Measurements from ENCODE around the gene NKAIN4.
"Not testable (repeated sequence)": the region's sequence is repeated elsewhere in the genome, so short reads cannot be mapped to it uniquely, and the experiment has no call there.

The NKAIN4 gene

DNA sequence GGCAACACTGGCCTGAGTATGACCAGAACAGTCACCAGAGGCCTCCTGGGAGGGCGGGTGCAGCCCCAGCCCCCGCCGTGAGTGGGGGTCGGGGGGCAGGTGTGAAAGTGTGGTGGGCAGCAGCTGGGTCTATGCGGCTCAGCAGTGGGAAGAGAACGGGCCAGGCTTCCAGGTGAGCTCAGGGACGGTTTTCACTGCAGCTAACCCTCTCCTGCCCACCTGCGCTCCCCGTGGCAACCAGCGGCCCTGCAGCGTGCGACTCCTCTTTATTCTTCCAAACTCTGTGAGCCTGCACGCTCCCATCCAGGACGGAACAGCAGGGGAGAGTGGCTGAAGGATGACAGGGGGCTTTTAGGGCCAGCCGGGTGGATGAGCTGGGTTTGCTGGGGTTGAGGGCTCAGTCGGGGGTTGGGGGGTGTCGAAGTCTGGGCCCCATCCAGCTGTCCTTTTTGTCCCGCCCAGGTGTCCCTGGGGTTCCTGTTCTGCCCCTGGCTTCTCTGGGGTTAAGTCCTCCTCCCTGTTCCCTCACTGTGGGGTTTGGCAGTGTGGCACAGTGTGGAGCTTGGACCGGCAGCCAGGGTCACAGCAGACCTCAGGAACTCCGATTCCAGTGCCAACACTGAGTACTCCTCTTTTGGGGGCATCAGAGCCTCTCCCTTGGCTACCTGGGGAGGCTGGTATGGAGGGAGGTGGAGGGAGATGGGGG, 19.4 kb downstream of the NKAIN4 start:
- no peak for DNase-seq

DNA sequence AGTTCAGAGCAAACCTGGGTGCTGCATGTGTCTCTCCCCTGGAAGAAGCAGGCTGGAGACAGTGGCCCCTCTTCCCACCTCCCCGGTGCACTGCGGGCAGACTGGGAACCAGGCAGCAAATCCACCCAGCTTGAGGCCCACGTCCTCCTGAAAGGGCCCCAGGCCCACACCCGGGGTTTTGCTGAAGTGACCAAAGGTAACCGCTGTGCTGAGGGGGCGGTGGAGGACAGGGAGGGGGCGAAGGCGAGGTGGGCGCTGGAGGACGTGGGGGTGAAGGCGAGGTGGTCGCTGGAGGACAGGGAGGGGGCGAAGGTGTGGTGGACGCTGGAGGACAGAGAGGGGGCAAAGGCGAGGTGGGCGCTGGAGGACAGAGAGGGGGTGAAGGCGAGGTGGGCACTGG, 20.3 kb downstream of the NKAIN4 start:
- no peak for DNase-seq

DNA sequence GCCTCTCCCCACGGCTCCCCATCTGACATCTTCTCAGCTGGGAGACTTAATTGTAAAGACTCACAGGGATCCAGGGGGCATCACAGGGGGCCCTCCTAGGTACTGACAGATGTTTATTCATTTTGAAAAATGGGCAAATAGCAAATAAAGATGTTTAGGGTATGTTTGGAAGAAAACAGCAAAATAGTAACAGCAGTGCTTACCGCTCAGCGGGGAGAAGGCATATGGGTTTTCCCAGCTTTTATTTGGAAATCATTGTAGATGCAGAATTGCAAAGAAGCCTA, 21.3 kb downstream of the NKAIN4 start:
- no peak for DNase-seq

GRCh38 chr20:63232235-63233060, 21.8 kb downstream of the NKAIN4 start:
- DNase-seq, result no peak

GRCh38 chr20:63230800-63231268, 23.4 kb downstream of the NKAIN4 start:
- DNase-seq, result no peak

DNA sequence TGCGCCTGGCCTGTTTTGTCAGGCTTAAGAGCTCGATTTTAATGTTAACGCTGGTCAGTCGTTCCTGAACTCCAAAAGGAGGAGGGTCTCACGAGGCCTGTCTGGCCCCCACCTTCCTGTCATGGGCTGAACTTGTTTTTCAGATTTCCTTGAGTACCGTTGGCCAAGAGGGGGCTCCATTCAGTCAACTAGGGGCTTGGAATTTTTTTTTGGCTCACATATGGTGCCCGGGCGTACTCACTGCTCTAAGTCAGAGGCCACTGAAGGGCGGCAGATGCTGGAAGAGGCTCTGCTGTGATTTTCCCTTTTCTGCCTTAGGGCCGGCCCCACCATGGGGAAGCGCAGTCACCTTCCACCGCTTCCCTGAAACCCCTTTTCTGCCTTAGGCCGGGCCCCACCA, 25.5 kb downstream of the NKAIN4 start:
- no peak for DNase-seq

GRCh38 chr20:63227260-63227659, 27.0 kb downstream of the NKAIN4 start:
- DNase-seq, result no peak

DNA sequence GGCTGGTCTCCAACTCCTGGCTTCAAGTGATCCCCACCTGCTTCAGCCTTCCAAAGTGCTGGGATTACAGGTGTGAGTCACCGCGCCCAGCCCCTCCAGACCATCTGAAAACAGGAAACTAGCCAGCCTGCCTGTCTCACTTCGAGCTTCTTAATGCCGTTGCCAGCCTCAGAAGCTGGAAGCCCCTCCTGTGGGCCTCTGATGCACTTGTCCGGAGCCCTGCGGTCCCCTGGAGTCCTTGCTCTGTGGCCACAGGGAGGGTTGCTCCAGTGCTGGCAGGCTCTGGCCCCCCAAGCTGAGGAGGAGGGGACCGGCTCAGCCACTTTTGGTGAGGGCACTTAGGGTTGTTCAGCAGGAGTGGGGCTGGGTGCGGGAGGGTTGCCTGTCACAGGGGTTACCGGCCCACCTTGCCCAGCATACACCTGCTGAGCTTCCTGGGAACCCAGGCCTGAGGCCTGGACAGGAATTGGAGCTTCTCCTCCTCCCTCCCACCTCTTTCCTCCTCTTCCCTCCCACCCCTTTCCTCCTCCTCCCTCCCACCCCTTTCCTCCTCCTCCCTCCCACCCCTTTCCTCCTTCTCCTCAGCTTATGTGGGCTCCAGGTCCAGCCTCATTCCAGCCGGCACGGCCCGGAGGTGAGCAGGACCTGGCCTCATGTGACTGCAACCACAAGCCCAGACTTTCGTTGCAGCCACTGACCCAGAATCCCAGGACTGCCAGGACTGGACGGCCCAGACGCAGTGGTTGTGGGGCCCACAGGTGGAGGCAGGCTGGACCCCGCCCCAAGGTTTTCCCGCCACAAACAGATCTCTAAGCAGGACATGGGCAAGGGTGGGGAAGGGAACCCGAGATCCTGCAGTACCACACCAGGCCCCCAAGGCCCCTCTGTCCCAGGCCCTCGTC, 28.0 kb downstream of the NKAIN4 start:
- DNase-seq, result no peak

GRCh38 chr20:63225082-63225454, 29.2 kb downstream of the NKAIN4 start:
- no peak for DNase-seq

DNA sequence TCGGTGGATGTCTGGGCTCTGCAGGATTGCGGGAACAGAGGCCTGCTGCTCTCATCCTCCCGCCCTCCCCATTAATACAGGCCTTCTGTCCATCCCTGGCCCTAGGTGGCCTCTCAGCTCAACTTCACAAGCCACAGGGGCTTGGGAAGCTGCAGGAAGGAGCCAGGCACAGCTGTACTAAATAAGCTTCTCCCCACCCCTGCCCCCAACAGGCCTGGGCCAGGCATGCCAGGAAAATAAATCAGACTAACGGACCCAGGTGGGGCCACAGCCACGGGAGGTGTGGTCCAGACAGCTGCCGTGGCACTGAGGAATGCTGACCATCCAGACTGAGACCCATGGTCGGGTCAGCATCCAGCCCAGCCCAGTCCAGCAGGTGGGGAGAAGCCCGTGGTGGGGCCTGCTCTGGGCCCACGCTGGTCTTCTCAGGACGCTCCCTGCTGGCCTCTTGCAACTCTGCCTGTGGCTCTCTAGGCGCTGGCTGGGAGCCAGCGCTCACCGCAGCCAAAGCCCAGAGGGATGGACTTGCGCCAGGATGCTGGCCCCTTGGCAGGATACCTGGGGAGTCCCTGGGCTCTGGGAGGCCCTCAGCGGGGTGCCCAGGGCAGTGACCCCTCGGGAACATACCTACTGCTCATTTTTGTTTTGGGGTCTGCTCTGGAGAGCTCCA, 29.7 kb downstream of the NKAIN4 start:
- DNase-seq, result no peak

GRCh38 chr20:63223826-63224207, 30.4 kb downstream of the NKAIN4 start:
- no peak for DNase-seq

GRCh38 chr20:63223121-63223825, 31.0 kb downstream of the NKAIN4 start:
- peak; percentile 53 for DNase-seq

GRCh38 chr20:63222541-63222940, 31.7 kb downstream of the NKAIN4 start:
- no peak for DNase-seq

GRCh38 chr20:63221400-63222053, 32.7 kb downstream of the NKAIN4 start:
- not testable (repeated sequence) for DNase-seq

GRCh38 chr20:63220696-63221399, 33.4 kb downstream of the NKAIN4 start:
- no peak for DNase-seq

- DNase-seq, result no peak
These were observed 34.3 kb downstream of the NKAIN4 start for GRCh38 chr20:63219866-63220521.

GRCh38 chr20:63219447-63219821, 34.8 kb downstream of the NKAIN4 start:
- DNase-seq, result no peak

DNA sequence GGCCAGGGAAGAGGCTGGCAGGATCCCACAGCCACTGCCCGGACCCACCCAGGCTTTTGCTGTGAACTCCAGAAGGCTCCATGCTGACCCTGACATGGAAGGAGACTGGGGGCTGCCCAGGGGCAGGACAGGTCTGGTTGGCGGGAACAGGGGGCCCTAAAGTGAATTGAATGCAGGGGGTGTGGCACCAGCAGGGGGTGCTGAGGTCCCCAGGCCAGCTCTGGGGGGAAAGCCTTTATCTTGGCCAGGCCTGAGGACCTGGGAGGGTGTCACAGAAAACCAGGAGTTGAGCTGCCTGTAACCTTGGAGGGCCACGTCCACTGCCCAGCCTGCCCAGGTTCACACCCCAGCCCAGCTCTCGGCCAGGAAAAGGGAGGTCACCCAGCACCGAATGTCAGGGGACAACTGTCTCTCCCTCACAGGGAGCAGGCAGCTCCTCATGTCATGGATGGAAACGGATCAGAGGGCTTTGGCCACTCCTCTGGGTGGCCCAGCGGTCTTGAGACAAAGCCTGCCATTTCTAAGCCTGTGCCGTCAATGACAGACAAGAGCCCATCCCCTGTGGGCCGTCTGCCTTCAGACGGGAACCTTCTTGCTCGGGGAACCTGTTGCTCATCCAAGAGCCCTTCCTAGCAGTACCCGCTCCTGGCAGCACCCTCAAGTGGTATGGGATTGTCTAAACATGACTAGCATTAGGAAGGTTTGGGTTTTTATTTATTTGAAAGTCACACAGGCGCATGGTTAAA, 35.4 kb downstream of the NKAIN4 start:
- no peak for DNase-seq

GRCh38 chr20:63217706-63218105, 36.6 kb downstream of the NKAIN4 start:
- no peak for DNase-seq
